ENCODE results near the gene DNAJC13. TPM values are rescaled to one million over a fixed set of nuclear protein-coding genes. Genes with fewer than 3 reads are reported as not detected.

DNAJC13 gene
- total RNA-seq, 1 experiment from 2014 or later, result 72.4 TPM

GRCh38 chr3:132573797-132574211 is 156.5 kb downstream of the DNAJC13 start:
- intact Hi-C loops (cut with micrococcal nuclease; ENCODE audit: unreplicated experiment), result no loop called here
- CTCF ChIA-PET, result no interaction called here
- Mint-ChIP-seq H3K4me3 (ENCODE audit: low read depth, unreplicated experiment) (no peak overlapping the region), H3K4me1 (ENCODE audit: low read depth, unreplicated experiment) (no peaks in the 10 kb centered on the region), H3K36me3 (ENCODE audit: insufficient read depth, unreplicated experiment) (no peaks in the 10 kb centered on the region), H3K27ac (ENCODE audit: unreplicated experiment) (no peak overlapping the region), H3K27me3 (ENCODE audit: unreplicated experiment) (no peaks in the 10 kb centered on the region), H3K9me3 (ENCODE audit: low read depth, unreplicated experiment) (peaks cover 2% of the 10 kb centered on the region)
- no peak for TF ChIP-seq CTCF (IDR thresholded peaks at IDR 0.05; ENCODE audit: unreplicated experiment)
- DNase-seq, result no peak
- BruUV-seq (replicated peaks), result no TSS peak

DNA sequence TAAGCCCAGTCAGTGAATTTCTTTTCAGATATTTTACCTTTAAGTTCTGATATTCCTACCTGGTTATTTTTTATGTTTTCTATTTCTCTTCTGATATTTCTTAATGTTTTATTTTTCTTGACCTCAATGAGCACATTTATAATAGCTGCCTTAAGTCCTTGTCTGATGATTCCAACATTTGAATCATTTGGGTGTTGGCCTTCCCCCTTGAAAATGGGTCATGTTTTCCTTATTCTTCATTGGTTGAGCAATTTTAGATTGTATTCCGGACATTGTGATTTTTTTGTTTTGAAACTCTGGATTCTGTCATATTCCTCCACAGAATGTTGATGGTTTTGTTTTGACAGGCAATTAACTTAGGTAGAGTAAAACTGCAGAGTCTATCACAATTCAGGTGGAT is 170.1 kb downstream of the DNAJC13 start:
- CTCF ChIA-PET, result interaction anchor here (0.6 kb wide), 2 partner anchors 19 to 1270 kb away, joined by 3 to 6 read pairs; no protein-coding TSS in a partner anchor

More for the DNA sequence above, 170.1 kb downstream of the DNAJC13 start:
- H3K9me3 Mint-ChIP-seq (ENCODE audit: low read depth, unreplicated experiment), result no peaks in the 10 kb centered on the region
- H3K4me1 Mint-ChIP-seq (ENCODE audit: low read depth, unreplicated experiment), result no peaks in the 10 kb centered on the region
- H3K4me3 Mint-ChIP-seq (ENCODE audit: low read depth, unreplicated experiment), result no peak overlapping the region
- H3K36me3 Mint-ChIP-seq (ENCODE audit: insufficient read depth, unreplicated experiment), result no peaks in the 10 kb centered on the region
- H3K27me3 Mint-ChIP-seq (ENCODE audit: unreplicated experiment), result no peaks in the 10 kb centered on the region
- no peak overlapping the region for H3K27ac Mint-ChIP-seq (ENCODE audit: unreplicated experiment)
- intact Hi-C loops (cut with micrococcal nuclease; ENCODE audit: unreplicated experiment), result no loop called here
- no peak for DNase-seq
- no TSS peak for BruUV-seq (replicated peaks)
- TF ChIP-seq CTCF (IDR thresholded peaks at IDR 0.05; ENCODE audit: unreplicated experiment), result no peak

Other genes starting within 250 kb of the DNAJC13 start
- gene ACP3, start 100.1 kb upstream of the DNAJC13 start, total RNA-seq (2022), result 3.8 and 5.8 TPM in 2 replicates
- gene ACKR4, start 179.8 kb downstream of the DNAJC13 start, total RNA-seq (2022), result 4.9 and 8.1 TPM in 2 replicates
- 14.6 and 16.3 TPM in 2 replicates for gene ACAD11, start 242.3 kb downstream of the DNAJC13 start, total RNA-seq (2022)
- gene UBA5, start 242.8 kb downstream of the DNAJC13 start, total RNA-seq (2022), result 65.5 and 66.6 TPM in 2 replicates